ENCODE results near the gene LRFN2.

The LRFN2 gene

DNA sequence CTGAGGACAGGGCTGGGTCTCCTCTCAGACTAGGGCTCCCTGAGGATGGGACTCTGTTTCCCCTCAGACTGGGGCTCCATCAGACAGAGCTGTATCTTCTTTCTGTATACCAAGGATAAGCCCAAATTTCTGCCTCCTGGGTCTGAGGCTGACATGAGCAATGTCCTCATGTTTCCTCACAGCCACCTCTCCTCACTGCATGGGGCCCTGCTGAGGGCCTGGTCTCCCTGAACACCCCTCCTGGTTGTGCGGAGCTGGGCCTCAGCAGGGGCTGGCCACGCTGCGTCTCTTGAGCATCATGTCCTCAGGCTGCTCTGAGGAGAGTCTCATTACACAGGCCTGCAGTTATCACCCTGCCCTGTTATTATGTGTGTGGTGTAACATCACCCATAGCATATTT, 144.6 kb downstream of the LRFN2 start:
- TF ChIP-seq, protein P1, sequence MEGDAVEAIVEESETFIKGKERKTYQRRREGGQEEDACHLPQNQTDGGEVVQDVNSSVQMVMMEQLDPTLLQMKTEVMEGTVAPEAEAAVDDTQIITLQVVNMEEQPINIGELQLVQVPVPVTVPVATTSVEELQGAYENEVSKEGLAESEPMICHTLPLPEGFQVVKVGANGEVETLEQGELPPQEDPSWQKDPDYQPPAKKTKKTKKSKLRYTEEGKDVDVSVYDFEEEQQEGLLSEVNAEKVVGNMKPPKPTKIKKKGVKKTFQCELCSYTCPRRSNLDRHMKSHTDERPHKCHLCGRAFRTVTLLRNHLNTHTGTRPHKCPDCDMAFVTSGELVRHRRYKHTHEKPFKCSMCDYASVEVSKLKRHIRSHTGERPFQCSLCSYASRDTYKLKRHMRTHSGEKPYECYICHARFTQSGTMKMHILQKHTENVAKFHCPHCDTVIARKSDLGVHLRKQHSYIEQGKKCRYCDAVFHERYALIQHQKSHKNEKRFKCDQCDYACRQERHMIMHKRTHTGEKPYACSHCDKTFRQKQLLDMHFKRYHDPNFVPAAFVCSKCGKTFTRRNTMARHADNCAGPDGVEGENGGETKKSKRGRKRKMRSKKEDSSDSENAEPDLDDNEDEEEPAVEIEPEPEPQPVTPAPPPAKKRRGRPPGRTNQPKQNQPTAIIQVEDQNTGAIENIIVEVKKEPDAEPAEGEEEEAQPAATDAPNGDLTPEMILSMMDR (IDR thresholded peaks at IDR 0.05; ENCODE audit: low read depth, low read length): no peak
- H3K4me3 ChIP-seq (ENCODE audit: low read depth, low read length): no peak overlapping the region

DNA sequence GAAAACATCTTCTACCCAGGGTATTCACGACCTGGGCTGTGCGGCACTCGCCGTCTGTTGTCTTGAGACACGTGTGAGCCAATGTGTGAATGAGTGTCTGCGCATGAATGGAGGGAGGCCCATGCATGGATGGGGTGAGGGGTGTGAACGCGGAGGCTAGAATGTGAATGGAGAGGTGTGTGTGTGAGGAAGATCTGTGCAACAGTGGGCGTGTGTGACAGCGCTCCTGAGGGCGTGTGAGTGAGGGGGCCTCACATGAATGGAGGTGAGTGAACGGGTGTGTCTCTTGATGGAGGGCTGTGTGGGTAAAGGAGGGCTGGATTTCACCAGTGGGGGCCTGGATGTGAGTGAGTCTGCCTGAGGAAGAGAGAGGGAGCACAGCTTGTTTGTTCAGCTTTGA, 146.0 kb downstream of the LRFN2 start:
- TF ChIP-seq, protein P1 (IDR thresholded peaks at IDR 0.05; ENCODE audit: low read depth, low read length): no peak

DNA sequence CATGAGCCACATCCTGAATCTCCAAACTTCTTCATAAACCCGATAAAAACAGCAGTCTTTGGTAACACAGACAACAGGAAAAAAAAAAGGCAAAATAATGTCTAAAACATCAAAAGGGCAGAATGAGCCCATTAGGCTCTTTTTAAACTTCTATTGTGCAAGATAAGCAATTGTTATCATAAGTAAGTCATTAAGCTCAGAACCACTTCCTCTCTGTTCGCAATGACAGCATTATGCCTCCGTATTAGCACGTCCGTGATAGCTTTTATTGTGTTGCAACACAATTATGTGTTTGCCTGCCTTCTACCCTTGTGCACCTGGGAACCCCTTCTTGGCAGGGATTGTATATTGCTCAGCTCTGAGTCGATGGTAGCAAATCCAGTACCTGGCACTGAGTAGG, 147.1 kb downstream of the LRFN2 start:
- H3K4me3 ChIP-seq (ENCODE audit: low read depth, low read length): no peak overlapping the region
- TF ChIP-seq, protein P1 (IDR thresholded peaks at IDR 0.05; ENCODE audit: low read depth, low read length): no peak

More for the DNA sequence above, 146.0 kb downstream of the LRFN2 start:
- H3K4me3 ChIP-seq (ENCODE audit: low read depth, low read length): no peak overlapping the region

DNA sequence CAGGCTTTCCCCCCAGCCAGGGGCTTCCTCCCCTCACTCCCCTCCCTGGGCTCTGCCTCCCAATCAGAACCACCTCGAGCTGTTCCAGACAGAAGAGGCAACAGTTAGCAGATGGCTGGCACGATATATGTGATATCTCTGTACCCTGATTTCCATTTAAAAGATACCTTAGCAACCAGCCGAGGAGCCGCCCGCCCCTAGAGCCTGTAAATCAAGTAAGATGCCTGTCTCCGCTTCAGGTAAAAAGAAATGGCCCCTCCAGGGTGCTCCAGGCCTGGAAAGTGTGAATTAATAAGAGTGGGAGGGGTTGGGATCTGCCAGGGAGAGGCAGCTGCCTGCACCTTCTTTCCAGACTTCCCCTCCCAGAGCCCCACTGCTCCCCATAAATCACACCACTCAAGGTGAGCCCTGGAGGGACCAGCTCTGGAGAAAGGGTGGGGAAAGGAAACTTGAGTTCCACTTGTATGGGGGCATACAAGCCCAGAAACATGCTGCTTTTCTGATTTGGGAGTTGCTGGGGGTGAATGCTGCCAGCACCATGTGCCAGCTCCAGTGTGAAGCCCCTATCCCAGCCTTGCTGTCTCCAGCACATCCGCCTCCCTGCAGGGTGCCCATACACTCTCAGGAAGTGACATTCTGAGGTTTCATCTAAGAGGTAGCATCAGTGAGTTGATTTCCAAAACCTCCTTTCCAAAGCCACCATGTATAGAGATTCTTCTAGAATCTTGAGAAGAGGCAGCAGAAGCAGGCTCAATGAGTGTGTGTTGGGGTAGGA, 148.0 kb downstream of the LRFN2 start:
- H3K4me3 ChIP-seq (ENCODE audit: low read depth, low read length): no peak overlapping the region
- TF ChIP-seq, protein P1 (IDR thresholded peaks at IDR 0.05; ENCODE audit: low read depth, low read length): no peak

DNA sequence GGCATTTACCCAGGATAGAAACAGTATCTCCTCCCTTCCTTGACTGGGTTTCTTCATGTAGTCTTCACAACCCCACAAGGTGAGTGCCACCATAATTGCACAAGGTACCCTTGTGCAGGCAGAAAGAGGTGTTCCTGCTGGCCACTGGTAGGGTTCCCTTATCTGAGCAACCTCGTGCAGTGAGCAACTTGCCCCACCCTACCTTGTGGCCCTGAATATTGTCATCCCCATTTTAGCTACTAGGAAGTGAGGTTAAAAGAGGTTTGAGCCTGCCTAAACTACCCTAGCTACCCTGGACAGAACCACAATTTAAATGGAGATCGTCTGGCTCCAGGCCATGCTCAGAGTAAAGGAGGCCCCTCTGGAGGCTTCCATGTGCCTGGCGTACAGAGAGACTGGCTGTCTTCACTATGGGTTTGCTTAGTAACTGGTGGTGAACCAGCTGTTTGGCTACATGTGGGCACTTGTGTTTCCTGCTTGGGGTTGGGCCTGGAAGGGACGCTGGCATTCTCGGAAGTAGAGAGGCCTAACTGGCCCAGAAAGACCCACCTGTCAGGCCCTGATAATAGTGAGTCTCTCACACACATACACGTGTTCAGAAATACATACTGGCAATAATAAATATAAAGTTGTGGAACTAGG, 148.8 kb downstream of the LRFN2 start:
- no peak overlapping the region for H3K4me3 ChIP-seq (ENCODE audit: low read depth, low read length)
- TF ChIP-seq, protein P1 (IDR thresholded peaks at IDR 0.05; ENCODE audit: low read depth, low read length): no peak

DNA sequence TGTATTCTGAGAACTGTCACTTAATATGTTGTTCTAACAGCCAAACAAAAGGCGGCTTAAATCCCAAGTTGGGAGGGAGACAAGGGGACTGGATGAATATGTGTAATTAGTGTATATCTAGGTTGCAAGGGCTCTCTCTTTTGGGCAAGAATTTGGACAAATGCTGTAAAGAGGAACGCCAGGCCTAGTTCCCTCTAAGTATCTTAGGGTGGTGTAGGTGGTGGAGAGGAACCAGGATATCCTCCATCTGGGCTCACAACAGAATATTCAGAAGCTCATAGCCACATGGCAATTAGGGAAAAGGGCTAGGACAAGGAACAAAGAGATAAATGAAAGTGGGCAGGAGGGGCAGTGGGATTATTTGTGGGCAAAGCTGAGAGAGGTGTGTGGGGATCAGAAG, 149.5 kb downstream of the LRFN2 start:
- TF ChIP-seq, protein P1 (IDR thresholded peaks at IDR 0.05; ENCODE audit: low read depth, low read length): no peak
- H3K4me3 ChIP-seq (ENCODE audit: low read depth, low read length): no peak overlapping the region

Data from WI38 (cell line).